Uterus (tissue), 2 donors: ENCODE data around the gene KLHL21.

Source experiments
- POLR2A ChIP-seq, 2 donors: fragments of 450-650 bp; IDR thresholded peaks; one replicate each; pipeline ENCODE4 v1.6.1; 2016; ENCODE audit warnings: antibody characterized with exemption in 2 of 2, mild to moderate bottlenecking in 1 of 2, moderate library complexity in 1 of 2
- TF ChIP-seq, protein P1 (sequence below), 4 experiments: fragments of 200-600 bp in 2 of 4; fragments of 450-650 bp in 2 of 4; sonication (generic) in 2 of 4; IDR thresholded peaks; one replicate each; pipeline ENCODE4 v1.5.1; 2016 to 2019; ENCODE audit warnings: antibody characterized with exemption in 4 of 4, mild to moderate bottlenecking in 2 of 4, moderate library complexity in 1 of 4

DNA sequence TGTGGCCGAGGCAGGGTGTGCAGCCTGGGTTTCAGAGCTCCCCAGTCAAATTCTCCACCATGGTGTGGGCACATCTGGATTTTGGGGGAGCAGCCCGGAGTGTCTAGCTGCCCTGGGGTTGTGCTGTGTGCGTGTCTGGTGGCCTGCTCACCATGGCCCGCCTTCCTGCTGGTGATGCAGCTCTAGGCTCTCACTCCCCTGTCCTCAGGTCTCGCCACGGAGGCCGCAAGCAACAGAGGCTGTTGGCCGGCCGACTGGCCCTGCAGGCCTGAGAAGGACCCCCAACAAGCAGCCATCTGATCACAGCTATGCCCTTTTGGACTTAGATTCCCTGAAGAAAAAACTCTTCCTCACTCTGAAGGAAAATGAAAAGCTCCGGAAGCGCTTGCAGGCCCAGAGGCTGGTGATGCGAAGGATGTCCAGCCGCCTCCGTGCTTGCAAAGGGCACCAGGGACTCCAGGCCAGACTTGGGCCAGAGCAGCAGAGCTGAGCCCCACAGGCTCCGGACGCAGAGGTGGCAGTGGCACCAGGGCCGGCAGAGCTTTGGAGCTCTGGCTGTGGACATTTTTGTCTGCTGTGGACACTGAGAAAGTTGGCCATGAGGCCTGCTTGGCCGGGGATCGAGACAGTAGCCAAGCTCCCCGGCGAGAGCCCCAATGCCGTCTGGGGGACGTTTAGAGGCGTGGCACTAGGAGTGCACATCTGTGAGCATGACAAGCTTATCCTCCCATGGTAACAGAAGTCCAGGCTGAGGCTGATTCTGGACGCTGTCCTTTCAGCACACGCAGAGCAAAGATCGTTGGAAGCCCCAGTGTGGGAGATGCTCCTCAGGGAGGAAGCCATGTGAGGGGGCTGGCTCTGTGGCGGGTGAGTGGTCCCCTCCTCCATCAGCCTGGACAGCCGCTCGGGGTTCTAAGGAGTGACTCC lies 30.2 kb upstream of the KLHL21 start:
- TF ChIP-seq, protein P1, sequence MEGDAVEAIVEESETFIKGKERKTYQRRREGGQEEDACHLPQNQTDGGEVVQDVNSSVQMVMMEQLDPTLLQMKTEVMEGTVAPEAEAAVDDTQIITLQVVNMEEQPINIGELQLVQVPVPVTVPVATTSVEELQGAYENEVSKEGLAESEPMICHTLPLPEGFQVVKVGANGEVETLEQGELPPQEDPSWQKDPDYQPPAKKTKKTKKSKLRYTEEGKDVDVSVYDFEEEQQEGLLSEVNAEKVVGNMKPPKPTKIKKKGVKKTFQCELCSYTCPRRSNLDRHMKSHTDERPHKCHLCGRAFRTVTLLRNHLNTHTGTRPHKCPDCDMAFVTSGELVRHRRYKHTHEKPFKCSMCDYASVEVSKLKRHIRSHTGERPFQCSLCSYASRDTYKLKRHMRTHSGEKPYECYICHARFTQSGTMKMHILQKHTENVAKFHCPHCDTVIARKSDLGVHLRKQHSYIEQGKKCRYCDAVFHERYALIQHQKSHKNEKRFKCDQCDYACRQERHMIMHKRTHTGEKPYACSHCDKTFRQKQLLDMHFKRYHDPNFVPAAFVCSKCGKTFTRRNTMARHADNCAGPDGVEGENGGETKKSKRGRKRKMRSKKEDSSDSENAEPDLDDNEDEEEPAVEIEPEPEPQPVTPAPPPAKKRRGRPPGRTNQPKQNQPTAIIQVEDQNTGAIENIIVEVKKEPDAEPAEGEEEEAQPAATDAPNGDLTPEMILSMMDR (IDR thresholded peaks at IDR 0.05), result no peak
- no peak for TF ChIP-seq POLR2A (IDR thresholded peaks at IDR 0.05)
